ENCODE data around the gene CARMIL1. TPM values are rescaled to one million over a fixed set of nuclear protein-coding genes. Genes with fewer than 3 reads are reported as not detected.

Gene CARMIL1
- total and polyA plus RNA-seq, 10 of the 15 experiments (the other 5 are each of a cell fraction or from before 2014, with no cell fraction given): 6.4 to 18.1 (median 10.3) TPM

- H3K79me2 ChIP-seq (ENCODE audit: control insufficient read depth, insufficient read depth, low read length): no peaks in the 10 kb centered on the region
- no peak overlapping the region for H3K9ac ChIP-seq (ENCODE audit: control insufficient read depth, insufficient read depth, low read length)
- no peaks in the 10 kb centered on the region for H4K20me1 ChIP-seq (ENCODE audit: control insufficient read depth, insufficient read depth)
- no peaks in the 10 kb centered on the region for H3K4me1 ChIP-seq (ENCODE audit: control insufficient read depth, insufficient read depth, low read length)
- CTCF ChIA-PET: interaction anchor here (0.8 to 1.9 kb wide), 2 partner anchors 9 to 186 kb away, joined by 3 to 5 read pairs; no protein-coding TSS in a partner anchor
- RAD21 ChIA-PET (ENCODE audit: unreplicated experiment): no interaction called here
- no peaks in the 10 kb centered on the region for H3K27me3 ChIP-seq (replicated peaks in 1 of 2; ENCODE audit: control insufficient read depth in 2 of 2, insufficient read depth in 2 of 2, low read length in 1 of 2)
- H3K36me3 ChIP-seq (ENCODE audit: control insufficient read depth in 2 of 2, insufficient read depth in 2 of 2, low read length in 1 of 2): no peaks in the 10 kb centered on the region
- POLR2A ChIA-PET: interaction anchor here (0.7 kb wide), 1 partner anchor 207 kb away, joined by 5 read pairs; no protein-coding TSS in a partner anchor
- no peak overlapping the region for H3K4me3 ChIP-seq
- TF ChIP-seq MTA2 (IDR thresholded peaks at IDR 0.05; ENCODE audit: low read depth) (no peak), ATF2 (IDR thresholded peaks at IDR 0.05; ENCODE audit: low read length) (no peak), SMARCA5 (IDR thresholded peaks at IDR 0.05) (no peak), EGR1 (IDR thresholded peaks at IDR 0.05; ENCODE audit: borderline replicate concordance in 1 of 2, low read depth in 2 of 2, low read length in 2 of 2) (no peak), ASH2L (IDR thresholded peaks at IDR 0.05; ENCODE audit: borderline replicate concordance, low read depth) (no peak), SUPT20H (IDR thresholded peaks at IDR 0.05; ENCODE audit: borderline replicate concordance, control insufficient read depth, low read depth, low read length) (no peak), SKIL (IDR thresholded peaks at IDR 0.05; ENCODE audit: low read depth, poor library complexity, severe bottlenecking) (no peak), BRCA1 (IDR thresholded peaks at IDR 0.05; ENCODE audit: low read depth, low read length) (no peak), BCL3 (IDR thresholded peaks at IDR 0.05; ENCODE audit: borderline replicate concordance, insufficient read depth, low read depth, low read length, poor library complexity, severe bottlenecking) (no peak), YBX1 (IDR thresholded peaks at IDR 0.05) (no peak), ZNF217 (IDR thresholded peaks at IDR 0.05) (no peak), CHD1 (IDR thresholded peaks at IDR 0.05; ENCODE audit: low read depth, low read length) (no peak), GABPA (IDR thresholded peaks at IDR 0.05; ENCODE audit: low read depth) (no peak), EP300 (IDR thresholded peaks at IDR 0.05; ENCODE audit: borderline replicate concordance in 1 of 2, control insufficient read depth in 1 of 2, low read depth in 2 of 2, low read length in 2 of 2) (no peak), NR2C2 (IDR thresholded peaks at IDR 0.05; ENCODE audit: borderline replicate concordance, control insufficient read depth, insufficient read length, low read depth) (no peak), STAT1 (conservative IDR thresholded peaks at IDR 0.05) (no peak), ZNF622 (IDR thresholded peaks at IDR 0.05) (no peak), ZSCAN29 (IDR thresholded peaks at IDR 0.05) (no peak)
- WGBS (ENCODE audit: insufficient coverage, insufficient replicate concordance, low lambda C conversion rate, missing lambda C conversion rate): 7% methylated on average over 1 of the region's 1 CpG
- H2AFZ ChIP-seq (ENCODE audit: control insufficient read depth, low read depth, low read length): no peak overlapping the region
- BruUV-seq (replicated peaks): no TSS peak
- no peak for ATAC-seq
- SMC1A ChIA-PET (ENCODE audit: uncharacterized antibody, unreplicated experiment): interaction anchor here (0.5 to 1.4 kb wide), 3 partner anchors 68 to 215 kb away, joined by 3 read pairs; no protein-coding TSS in a partner anchor
- no peak for DNase-seq (ENCODE audit: low read depth, low spot score)
- intact Hi-C loops (cut with micrococcal nuclease; ENCODE audit: unreplicated experiment) (no loop called here), in situ Hi-C loops (cut with MboI) (no loop called here)
- no peak for FAIRE-seq
- no peak overlapping the region for H3K4me2 ChIP-seq (ENCODE audit: control insufficient read depth, insufficient read depth)
- no peaks in the 10 kb centered on the region for H3K9me3 ChIP-seq (replicated peaks; ENCODE audit: control insufficient read depth, insufficient read depth, low read length)
- H3K27ac ChIP-seq (ENCODE audit: control insufficient read depth, insufficient read depth): no peak overlapping the region
These were observed 185.1 kb downstream of the CARMIL1 start for GRCh38 chr6:25464225-25464624.
